Measurements from ENCODE around the gene TCAIM. TPM values are rescaled to one million over a fixed set of nuclear protein-coding genes. Genes with fewer than 3 reads are reported as not detected.

Gene TCAIM
- total and polyA plus RNA-seq, 10 of the 15 experiments (the other 5 are each of a cell fraction or from before 2014, with no cell fraction given), result 14.5 to 22.9 (median 17.8) TPM

DNA sequence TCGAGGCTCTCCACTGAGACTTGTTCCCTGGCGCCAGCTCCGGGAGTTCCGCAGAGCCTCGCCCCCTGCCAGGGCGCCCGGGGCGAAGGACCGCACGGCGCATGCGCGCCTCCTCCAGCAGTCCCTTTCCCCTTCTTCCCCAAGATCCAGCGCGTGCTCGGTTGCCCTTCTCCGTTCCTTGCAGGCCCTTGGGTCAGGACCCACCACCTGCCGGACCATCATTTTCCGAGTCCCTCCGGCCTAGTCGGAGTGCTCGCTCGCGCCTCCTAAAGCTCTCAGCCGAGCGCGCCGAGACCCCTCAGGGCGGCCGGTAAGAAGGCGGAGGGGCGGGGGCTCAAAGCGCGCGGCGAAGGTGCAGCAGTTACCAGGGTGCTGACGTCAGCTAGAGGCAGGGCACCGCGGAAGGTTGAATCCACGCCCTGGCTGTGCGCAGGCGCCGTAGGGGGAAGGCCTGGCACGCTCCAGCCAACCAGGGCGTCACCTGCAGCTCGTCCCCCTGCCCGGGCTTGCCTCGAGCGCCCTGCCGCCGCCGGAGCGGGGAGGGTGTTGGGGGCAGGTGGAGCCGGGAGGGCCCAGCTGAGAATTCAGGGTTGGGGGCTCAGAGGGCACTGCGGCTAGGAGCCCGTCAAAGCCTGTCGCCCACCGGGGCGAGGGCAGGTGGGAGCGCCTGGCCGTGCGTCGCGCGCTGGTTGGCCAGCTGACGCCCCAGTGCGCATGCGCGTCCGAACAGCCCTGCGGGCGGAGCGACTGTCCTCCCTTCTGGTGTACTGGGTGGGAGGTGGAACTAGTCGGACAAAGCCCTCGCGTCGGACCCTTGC, at the start of gene TCAIM (continued):
- TF ChIP-seq NKRF (conservative IDR thresholded peaks at IDR 0.05) (peak; percentile 4; the same call in 1 of the 2 replicates), PAX8 (IDR thresholded peaks at IDR 0.05) (no peak), PBX3 (IDR thresholded peaks at IDR 0.05; ENCODE audit: insufficient replicate concordance, low read depth, low read length) (peak; percentile 1), POLR2AphosphoS5 (IDR thresholded peaks at IDR 0.05; ENCODE audit: low read length) (peak; percentile 83; the same call in 1 of the 2 replicates), SIN3A (IDR thresholded peaks at IDR 0.05; ENCODE audit: low read depth, low read length) (0 out of 2 replicates have a peak, but pooled peaks have one; percentile 49), GATAD2B (conservative IDR thresholded peaks at IDR 0.05; ENCODE audit: low read depth) (peak; percentile 69; the same call in 1 of the 2 replicates), YY1 (IDR thresholded peaks at IDR 0.05; ENCODE audit: low read depth, low read length) (no peak), FOXK2 (IDR thresholded peaks at IDR 0.05) (no peak; the same call in none of the 2 replicates), SIX5 (IDR thresholded peaks at IDR 0.05; ENCODE audit: low read depth, low read length, severe bottlenecking) (no peak), HCFC1 (IDR thresholded peaks at IDR 0.05; ENCODE audit: low read length) (no peak; the same call in 1 of the 2 replicates), YBX1 (IDR thresholded peaks at IDR 0.05) (no peak), SMC3 (IDR thresholded peaks at IDR 0.05; ENCODE audit: borderline replicate concordance, low read length) (no peak)
- TF ChIP-seq, protein P1, sequence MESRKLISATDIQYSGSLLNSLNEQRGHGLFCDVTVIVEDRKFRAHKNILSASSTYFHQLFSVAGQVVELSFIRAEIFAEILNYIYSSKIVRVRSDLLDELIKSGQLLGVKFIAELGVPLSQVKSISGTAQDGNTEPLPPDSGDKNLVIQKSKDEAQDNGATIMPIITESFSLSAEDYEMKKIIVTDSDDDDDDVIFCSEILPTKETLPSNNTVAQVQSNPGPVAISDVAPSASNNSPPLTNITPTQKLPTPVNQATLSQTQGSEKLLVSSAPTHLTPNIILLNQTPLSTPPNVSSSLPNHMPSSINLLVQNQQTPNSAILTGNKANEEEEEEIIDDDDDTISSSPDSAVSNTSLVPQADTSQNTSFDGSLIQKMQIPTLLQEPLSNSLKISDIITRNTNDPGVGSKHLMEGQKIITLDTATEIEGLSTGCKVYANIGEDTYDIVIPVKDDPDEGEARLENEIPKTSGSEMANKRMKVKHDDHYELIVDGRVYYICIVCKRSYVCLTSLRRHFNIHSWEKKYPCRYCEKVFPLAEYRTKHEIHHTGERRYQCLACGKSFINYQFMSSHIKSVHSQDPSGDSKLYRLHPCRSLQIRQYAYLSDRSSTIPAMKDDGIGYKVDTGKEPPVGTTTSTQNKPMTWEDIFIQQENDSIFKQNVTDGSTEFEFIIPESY (IDR thresholded peaks at IDR 0.05), result no peak
- TF ChIP-seq, protein P2, sequence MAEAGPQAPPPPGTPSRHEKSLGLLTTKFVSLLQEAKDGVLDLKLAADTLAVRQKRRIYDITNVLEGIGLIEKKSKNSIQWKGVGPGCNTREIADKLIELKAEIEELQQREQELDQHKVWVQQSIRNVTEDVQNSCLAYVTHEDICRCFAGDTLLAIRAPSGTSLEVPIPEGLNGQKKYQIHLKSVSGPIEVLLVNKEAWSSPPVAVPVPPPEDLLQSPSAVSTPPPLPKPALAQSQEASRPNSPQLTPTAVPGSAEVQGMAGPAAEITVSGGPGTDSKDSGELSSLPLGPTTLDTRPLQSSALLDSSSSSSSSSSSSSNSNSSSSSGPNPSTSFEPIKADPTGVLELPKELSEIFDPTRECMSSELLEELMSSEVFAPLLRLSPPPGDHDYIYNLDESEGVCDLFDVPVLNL (IDR thresholded peaks at IDR 0.05; ENCODE audit: low read depth, low read length), result 0 out of 2 replicates have a peak, but pooled peaks have one; percentile 13
- TF ChIP-seq, protein P3, sequence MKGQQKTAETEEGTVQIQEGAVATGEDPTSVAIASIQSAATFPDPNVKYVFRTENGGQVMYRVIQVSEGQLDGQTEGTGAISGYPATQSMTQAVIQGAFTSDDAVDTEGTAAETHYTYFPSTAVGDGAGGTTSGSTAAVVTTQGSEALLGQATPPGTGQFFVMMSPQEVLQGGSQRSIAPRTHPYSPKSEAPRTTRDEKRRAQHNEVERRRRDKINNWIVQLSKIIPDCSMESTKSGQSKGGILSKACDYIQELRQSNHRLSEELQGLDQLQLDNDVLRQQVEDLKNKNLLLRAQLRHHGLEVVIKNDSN (IDR thresholded peaks at IDR 0.05; ENCODE audit: borderline replicate concordance, extremely low read length, insufficient read depth, low read depth, low read length), result peak; percentile 46
- TF ChIP-seq, protein P4, sequence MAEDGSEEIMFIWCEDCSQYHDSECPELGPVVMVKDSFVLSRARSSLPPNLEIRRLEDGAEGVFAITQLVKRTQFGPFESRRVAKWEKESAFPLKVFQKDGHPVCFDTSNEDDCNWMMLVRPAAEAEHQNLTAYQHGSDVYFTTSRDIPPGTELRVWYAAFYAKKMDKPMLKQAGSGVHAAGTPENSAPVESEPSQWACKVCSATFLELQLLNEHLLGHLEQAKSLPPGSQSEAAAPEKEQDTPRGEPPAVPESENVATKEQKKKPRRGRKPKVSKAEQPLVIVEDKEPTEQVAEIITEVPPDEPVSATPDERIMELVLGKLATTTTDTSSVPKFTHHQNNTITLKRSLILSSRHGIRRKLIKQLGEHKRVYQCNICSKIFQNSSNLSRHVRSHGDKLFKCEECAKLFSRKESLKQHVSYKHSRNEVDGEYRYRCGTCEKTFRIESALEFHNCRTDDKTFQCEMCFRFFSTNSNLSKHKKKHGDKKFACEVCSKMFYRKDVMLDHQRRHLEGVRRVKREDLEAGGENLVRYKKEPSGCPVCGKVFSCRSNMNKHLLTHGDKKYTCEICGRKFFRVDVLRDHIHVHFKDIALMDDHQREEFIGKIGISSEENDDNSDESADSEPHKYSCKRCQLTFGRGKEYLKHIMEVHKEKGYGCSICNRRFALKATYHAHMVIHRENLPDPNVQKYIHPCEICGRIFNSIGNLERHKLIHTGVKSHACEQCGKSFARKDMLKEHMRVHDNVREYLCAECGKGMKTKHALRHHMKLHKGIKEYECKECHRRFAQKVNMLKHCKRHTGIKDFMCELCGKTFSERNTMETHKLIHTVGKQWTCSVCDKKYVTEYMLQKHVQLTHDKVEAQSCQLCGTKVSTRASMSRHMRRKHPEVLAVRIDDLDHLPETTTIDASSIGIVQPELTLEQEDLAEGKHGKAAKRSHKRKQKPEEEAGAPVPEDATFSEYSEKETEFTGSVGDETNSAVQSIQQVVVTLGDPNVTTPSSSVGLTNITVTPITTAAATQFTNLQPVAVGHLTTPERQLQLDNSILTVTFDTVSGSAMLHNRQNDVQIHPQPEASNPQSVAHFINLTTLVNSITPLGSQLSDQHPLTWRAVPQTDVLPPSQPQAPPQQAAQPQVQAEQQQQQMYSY (CRISPR knock-in tag; IDR thresholded peaks at IDR 0.05), result no peak

All from GM12878 (cell line).